SW480 (cell line): ENCODE results near the gene ECD.
A peak's percentile ranks its signal among the peaks of the same experiment; 100 is the strongest.

ENCODE experiments used
- DNase-seq: peaks from one replicate; pipeline ENCODE4 v3.0.0-alpha.2; 2016; ENCODE audit warnings: low spot score

The ECD gene

GRCh38 chr10:73096449-73097304 lies 71.1 kb downstream of the ECD start, which contains the start of gene P4HA1:
Gene P4HA1, minus strand, starts transcription at chr10:73096866. Its CDS starts 21,983 bp downstream, at chr10:73074883.
- DNase-seq = peak; percentile 95

- peak; percentile 70 for DNase-seq
Observed at GRCh38 chr10:73096041-73096448, 71.8 kb downstream of the ECD start.

DNA sequence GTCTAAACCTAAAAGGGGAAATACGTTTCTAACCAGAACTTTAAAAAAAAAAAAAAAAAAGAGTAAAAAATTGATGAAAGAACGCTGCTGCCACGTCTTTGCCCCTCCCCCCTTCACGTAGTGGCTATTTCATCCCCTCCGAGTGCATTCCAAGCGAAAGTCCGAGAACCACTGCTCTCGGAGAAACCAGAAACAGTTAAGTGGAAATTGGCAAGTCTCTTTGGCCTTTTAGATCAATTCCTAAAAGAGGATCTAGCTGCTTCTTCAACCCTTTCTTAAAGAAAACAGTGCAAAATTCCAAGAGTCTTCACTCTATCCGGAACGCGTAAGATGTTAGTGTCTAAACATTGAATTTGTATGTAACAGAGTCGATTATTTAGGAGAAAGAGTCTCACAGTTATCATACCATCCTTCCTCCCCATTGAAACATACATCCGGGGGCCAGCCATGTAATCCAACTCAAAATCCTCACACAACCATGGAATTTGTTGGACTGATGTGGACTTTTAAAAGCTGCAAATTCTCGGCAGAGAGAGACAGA lies 72.3 kb downstream of the ECD start:
- peak; percentile 46 for DNase-seq

- no peak for DNase-seq
Observed at GRCh38 chr10:73094986-73095480, 72.8 kb downstream of the ECD start.

DNA sequence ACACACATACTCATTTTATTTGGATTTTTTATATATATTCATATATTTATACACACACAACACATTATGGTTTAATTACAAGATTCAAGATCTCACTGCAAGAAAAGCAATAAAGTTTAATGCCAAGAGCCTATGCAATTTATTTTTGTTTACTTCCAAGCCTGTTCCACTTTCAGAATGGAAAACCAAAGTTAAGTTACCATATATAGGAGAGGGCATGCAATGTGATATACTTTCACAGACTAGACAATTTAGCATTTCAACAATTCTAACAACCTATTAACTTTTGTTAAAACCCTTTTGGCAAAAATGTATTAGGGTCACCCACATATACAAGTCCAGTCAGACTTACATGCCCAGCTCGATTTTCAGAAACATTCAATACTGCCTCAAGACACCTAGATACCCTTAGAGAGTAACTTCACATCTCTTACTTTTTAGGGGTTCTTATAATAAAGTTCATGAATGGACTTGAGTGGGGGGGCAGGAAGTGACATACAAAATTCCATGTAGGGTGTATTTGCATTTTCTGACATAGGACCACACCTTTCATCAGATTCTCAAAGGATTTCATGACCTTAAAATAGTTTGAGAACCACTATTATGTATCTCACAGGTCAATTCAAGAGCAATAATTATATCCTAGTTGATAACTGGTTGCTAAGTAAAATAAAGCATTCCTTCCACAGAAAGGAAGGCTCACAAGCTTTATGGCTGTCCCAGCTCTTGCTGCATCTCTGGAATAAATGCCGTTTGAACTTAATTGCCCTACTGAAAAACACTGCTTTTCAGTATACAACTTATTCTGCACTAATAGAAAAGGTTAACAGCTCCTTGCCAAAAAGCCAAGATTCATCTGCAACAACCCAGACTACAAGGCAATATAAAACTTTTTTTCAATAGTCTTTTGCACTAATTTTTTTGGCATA lies 73.6 kb downstream of the ECD start:
- peak; percentile 26 for DNase-seq

GRCh38 chr10:73092830-73093229 lies 75.0 kb downstream of the ECD start:
- DNase-seq = no peak

DNA sequence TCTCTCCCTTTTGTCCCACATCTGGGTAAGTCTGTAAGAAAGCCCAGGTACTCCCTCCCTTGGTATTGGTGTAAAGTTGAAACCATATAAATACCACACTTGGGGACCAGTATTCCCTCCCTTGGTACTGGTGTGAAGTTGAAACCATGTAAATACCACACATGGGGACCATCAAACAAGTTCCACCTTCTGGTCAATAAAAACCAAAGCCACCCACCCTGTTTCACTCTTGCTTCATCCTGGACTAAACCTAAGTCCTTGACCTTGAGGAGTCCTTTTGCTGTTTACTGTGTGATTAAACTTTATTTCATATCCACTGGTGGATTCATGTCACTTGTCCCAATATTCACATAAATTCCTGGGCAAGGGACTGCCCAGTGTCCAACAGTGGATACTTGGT lies 79.5 kb downstream of the ECD start:
- DNase-seq = no peak

GRCh38 chr10:73086816-73087215 lies 81.0 kb downstream of the ECD start:
- no peak for DNase-seq

DNA sequence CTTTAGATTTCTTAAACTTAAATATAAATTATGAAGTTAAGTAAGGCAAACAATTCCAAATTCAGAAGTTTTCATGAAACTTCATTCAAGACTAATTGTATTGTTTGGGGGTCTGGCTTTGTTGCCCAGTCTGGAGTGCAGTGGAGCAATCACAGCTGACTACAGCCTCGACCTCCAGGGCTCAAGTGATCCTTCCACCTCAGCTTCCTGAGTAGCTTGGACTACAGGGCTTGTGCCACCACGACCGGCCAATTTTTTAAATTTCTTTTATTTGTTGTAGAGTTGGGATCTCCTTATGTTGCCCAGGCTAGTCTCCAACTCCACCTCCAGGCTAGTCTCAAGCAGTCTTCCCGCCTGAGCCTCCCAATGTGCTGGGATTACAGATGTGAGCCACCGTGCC lies 83.6 kb downstream of the ECD start:
- no peak for DNase-seq
